Measurements from ENCODE around the gene CDH4.

DNA sequence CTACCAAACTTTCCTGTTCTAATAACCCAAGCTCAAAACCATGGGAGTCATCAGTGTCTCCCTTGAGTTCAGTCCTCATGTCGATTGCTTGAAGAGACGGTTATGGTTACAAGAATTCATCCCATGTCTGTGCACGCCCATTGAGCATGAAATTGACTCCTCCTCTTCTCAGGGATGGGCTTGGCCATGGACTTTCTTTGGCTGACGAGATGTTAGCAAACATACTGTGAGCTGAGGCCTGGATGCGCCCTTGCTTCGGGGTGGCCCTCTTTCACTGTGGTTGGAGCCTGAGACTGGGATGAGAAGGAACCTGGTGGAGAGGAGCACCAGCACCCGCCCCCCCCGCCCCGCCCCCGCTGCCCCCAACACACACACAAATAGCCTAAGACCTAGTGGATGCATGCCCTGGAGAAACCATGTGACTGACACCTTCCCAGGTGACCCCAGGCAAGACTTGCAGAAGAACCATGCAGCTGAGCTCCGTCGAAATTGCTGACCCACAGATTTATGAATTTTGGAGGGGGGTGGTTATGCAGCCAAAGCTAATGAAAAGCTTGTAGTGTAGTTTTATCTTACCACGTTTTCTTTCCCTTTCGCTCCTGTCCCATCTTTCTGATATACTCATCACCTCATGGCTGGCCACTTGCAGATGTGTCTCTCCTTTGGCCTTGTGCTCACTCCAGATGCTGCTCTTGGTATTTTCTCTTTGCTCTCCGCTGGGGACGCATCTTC is 231.4 kb downstream of the CDH4 start:
- TF ChIP-seq, protein P1, sequence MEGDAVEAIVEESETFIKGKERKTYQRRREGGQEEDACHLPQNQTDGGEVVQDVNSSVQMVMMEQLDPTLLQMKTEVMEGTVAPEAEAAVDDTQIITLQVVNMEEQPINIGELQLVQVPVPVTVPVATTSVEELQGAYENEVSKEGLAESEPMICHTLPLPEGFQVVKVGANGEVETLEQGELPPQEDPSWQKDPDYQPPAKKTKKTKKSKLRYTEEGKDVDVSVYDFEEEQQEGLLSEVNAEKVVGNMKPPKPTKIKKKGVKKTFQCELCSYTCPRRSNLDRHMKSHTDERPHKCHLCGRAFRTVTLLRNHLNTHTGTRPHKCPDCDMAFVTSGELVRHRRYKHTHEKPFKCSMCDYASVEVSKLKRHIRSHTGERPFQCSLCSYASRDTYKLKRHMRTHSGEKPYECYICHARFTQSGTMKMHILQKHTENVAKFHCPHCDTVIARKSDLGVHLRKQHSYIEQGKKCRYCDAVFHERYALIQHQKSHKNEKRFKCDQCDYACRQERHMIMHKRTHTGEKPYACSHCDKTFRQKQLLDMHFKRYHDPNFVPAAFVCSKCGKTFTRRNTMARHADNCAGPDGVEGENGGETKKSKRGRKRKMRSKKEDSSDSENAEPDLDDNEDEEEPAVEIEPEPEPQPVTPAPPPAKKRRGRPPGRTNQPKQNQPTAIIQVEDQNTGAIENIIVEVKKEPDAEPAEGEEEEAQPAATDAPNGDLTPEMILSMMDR (IDR thresholded peaks at IDR 0.05), result no peak
- TF ChIP-seq POLR2A (IDR thresholded peaks at IDR 0.05), result no peak
